GM10266 (cell line): ENCODE results near the gene GCK.

Experiments used
- DNase-seq: peaks from one replicate; pipeline ENCODE4 v3.0.0; 2012; ENCODE audit errors: extremely low spot score
- TF ChIP-seq, protein P1 (sequence below): IDR thresholded peaks from 2 replicates; pipeline ENCODE4 v1.5.1; 2012; ENCODE audit warnings: mild to moderate bottlenecking, low read depth; ENCODE audit not compliant: control insufficient read depth, insufficient read depth; ENCODE audit errors: missing control alignments

Gene GCK

DNA sequence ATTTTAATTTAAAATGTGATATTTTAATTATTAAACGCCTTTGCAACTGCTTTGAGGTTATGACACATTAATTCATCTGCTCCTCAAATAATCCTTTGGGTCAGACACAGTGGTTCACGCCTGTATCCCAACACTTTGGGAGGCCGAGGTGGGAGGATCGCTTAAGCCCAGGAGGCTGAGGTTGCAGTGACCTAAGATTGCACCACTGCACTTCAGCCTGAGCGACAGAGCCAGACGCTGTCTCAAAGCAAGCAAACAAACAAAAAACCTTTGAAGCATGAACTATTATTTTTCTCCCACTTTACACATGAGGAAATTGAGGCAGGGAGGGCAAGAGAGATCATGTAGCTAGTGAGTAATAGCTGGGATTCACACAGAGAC lies 64.4 kb downstream of the GCK start:
- TF ChIP-seq, protein P1, sequence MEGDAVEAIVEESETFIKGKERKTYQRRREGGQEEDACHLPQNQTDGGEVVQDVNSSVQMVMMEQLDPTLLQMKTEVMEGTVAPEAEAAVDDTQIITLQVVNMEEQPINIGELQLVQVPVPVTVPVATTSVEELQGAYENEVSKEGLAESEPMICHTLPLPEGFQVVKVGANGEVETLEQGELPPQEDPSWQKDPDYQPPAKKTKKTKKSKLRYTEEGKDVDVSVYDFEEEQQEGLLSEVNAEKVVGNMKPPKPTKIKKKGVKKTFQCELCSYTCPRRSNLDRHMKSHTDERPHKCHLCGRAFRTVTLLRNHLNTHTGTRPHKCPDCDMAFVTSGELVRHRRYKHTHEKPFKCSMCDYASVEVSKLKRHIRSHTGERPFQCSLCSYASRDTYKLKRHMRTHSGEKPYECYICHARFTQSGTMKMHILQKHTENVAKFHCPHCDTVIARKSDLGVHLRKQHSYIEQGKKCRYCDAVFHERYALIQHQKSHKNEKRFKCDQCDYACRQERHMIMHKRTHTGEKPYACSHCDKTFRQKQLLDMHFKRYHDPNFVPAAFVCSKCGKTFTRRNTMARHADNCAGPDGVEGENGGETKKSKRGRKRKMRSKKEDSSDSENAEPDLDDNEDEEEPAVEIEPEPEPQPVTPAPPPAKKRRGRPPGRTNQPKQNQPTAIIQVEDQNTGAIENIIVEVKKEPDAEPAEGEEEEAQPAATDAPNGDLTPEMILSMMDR, result no peak
- DNase-seq, result no peak

DNA sequence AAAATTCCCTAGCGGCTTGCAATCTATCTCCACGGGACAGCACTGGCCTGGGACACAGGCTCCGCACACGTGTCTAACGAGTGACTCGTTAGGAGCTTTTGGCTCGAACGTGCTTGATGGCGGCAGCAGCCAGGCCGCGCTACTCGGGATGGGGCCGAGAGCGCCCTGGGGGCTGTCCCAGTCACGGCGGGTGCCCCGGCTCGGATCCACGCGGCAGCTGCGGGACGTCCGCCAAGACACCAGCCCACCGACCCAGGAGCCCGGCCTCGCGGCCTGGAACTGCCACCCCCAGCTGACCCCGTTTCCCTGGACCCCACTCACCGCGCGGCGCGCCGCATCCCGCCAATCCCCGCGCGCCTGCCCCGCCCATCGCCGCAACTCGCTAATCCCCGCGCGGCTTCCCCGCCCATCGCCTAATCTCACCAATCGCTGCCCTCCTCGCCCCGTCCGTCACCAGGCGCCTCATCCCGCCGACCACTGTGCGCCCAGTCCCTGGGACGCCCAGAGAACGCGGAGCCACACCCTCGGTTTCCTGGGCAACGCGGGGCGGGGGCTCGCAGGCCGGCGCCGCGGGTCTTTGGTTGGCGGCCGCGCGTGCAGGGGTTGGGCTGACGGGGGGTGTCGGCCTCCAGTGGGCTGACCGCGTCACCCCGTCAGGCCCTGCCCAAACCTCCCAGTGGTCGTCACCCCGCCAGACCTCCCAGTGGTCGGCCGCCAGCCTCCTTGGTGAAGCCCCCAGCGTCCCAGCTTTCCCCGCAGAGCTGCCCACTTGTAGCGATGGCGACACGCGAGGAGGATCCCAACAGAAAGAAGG lies 65.8 kb downstream of the GCK start, which contains the start of gene POLD2:
TSS of gene POLD2 (minus strand) at position 359 of the 814 bp plus-strand sequence. CDS start 1,495 bp downstream, outside the sequence.
- TF ChIP-seq, protein P1, result no peak
- peak; percentile 100 for DNase-seq

DNA sequence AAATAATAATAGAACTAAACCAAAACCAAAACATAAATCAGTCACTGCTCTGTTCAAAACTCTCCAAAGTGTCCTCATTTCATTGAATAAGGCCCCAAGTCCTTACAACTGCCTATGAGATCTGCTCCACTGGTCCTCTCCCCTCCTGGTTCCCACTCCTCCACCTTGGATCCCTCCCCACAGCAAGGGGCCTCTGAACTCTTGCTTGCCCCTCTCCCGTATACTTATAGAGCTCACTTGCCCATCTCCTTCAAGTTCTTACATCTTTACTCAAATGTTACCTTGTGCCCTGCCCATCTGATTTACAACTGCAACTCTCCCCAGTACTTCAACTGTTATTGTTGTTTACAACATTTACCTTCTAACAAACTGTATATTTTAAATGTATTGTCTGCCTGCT lies 66.7 kb downstream of the GCK start:
- TF ChIP-seq, protein P1, result no peak
- DNase-seq, result peak; percentile 37

DNA sequence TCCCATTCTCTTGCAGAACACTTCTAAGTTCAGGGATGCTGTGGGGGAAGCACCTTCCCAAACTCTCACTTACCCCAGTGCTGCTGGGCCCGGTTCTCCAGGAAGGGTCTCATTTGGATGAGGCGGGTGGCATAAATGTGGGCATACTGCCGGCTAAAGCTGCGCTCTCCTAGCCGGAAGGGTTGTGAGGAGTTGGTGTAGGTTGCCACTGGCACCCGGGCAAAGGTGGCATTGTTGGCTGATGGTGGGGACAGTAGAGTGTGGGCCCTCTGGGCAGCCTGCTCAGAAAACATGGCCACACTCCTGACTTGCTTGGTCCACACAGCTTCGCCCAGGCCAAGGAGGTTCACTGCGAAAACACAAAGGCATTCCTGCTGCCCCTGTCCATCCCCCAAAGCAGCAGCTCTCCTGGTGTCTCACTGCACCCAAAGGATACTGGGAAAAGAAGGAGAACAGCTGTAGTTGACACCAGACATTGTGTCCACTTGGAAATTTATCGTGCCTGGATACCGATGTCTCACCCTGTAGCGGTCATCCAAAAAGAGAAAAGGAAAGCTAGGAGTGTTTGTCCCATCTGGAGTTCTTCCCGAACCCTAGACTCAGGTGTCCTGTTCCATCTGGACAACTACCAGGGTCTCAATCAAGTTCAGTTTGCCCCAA lies 67.3 kb downstream of the GCK start:
- no peak for DNase-seq
- TF ChIP-seq, protein P1, result no peak

DNA sequence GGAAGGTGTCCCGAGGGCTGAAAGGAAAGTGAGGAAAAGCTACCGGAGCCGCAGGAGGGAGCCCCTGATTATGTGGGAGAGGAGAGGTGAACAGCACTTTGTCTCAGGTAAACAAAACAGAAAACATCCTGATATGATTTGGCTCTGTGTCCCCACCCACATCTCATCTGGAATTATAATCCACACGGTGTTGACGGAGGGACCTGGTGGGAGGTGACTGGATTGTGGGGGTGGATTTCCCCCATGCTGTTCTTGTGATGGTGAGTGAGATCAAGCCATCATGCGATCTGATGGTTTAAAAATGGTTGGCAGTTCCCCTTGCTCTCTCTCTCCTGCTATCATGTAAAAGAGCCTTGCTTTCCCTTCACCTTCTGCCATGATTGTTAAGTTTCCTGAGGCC lies 68.8 kb downstream of the GCK start:
- DNase-seq, result no peak
- TF ChIP-seq, protein P1, result no peak

DNA sequence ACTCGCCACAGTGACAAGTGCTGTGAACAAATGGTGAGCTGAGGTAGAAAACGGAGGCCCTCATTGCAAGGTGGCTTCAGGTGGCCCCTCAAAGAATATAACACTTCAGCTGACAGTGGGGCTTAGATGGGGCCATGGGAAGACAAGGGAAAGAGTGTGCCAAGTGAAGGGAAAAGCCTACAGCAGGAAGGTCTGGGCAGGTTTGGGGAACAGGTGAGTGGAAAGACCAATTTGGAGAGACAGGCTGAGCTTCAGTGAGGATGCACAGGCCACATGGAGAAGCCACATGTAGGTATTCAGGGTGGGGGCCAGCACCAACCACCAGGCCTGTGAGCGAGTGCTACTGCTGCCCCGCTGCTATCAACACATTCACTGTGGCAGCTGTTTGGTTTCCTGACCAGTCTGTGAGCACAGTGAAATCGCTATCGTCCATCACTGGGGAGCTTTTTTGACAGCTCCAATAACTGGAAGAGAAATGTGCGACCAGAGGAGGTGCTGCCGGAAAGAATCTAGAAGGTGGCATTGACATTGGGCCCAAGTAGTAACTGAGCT lies 69.3 kb downstream of the GCK start:
- TF ChIP-seq, protein P1, result no peak

More for the DNA sequence above, 69.3 kb downstream of the GCK start:
- no peak for DNase-seq
